ENCODE data around the gene UCN.
A peak's percentile ranks its signal among the peaks of the same experiment; 100 is the strongest.
"Not testable (repeated sequence)": the region's sequence is repeated elsewhere in the genome, so short reads cannot be mapped to it uniquely, and the experiment has no call there.

Gene UCN

DNA sequence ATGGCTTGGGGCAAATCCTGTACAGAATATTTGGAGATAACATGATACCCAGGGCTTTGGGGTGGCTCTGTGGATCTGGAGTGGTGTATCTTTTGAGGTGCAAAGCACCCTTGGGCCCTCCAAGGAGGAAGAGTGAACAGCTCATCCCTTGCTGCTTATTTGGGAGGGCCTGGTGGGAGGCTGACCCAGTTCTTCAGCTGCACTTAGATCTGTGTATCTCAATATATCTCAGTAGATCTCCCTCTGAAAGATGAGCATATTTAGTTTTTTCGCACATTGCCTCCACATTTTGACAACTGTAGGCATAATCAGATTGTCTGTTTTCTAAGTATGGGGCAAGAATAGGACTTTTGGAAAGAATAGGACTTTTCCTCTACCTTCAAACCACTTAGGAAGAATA, 23.2 kb downstream of the UCN start:
- no peak for DNase-seq (ENCODE audit: low read depth in 2 of 2)

DNA sequence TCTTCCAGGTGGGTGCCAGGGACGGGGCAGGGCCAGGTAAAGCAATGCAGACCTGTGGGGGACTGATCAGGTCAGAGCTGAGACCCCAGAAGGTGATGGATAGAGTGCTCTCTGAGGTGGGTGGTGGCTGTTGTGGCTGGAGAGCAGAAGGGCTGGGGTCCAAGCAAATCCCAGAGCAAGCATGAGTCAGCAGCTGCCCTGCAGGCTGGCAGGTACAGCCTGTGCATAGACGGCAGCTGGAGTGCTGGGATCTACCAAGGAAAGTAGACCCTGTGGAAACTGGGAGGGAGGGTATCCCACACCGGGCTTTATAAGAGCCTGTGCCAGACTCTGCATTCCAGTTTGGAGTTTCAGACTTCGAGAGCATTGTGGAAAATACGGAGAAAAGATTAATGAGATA, 25.4 kb downstream of the UCN start:
- no peak for DNase-seq (ENCODE audit: low read depth in 2 of 2)

DNA sequence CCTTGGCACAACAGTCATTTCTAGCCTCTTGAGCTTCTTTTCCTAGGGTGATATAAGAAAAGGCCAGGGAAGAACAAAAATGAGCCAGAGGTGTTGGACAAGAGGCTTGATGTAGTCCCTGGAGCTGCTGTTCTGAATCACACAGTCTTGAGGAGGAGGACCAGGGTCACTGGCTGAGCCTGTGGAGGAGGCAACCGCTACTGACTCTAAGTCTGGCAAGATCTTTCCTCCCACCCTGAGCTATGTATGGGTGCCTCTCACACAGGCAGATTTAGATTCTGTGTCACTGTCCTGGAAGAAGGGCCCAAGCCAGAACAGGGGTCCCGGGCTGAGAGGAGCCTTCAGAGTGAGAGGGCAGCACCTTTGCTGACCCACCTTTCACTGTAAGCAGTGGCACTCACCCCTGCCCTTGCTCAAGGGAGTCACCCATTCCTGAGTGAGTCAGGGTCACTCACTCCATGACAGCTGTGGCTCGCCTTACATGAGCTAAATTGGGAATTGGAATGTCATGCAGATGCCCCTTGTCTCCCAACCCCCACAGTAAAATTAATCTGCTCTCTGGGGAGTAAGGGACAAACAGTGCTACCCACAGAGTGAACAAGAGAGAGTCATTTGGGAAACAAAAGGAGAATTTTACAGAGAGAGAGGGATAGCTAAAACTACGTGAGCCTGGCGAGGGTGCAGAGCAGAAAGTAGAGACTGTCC, 26.2 kb downstream of the UCN start, which contains the start of gene TRIM54:
TRIM54 (plus strand) TSS at position 575 of the 705 bp plus-strand sequence. CDS start 303 bp downstream, outside the sequence.
- DNase-seq (ENCODE audit: low read depth in 2 of 2): no peak

DNA sequence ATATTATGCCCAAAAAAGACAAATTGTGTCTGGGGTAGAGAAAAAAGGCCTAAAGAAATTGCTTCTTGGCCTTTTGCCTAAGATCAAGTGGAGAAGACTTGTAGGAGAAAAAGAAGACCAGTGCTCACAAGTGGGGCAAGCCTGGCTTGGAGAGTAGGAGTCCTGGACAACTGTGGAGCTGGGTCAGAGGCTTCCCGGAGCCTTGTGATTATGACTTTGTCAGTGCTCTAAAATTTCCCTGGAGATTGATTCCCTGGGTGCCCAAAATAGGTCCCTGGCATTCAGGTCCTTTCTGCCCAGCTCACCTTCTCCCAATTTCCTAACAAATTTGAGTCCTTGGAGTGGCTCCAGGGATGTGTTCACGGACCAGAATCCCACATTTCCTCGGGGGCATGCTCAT, 26.8 kb downstream of the UCN start:
- no peak for DNase-seq (ENCODE audit: low read depth in 2 of 2)

DNA sequence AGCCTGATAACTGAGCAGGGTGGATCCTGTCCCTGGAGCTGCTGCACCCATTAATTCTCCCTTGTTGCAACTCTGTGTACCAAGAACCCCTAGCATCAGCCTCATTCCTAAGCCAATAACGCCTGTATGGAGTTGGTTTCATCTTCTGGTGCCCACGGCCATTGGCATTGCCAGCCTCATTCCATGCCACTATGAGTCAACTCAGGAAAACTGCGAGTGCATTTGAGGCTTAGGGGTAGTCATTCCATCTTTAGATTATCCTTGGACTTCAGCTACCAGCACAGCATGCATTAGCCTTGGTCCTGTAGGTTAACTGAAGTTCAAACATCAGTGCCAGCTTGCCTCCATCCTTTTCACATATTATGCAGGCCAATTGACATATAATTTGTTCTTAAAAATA, 27.4 kb downstream of the UCN start:
- DNase-seq (ENCODE audit: low read depth in 2 of 2): no peak

DNA sequence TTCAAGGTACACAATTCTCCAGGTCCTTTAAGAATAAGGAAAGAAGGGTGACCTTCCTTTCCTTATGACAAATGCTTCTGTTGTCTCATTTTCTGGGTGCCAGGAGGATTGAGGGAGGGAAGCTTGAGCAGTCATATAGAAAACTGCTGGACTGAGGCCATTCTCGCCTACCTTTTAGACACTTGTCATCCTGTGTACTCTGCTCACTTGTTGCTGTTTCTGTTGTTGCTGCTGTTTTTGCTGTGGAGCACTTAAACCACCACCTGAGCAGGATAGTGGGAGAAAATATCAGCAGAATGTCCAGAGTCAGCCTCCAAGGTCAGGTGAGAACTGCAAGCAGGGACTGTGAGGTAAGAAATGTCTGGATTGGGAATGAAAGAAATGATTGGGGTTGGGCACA, 30.2 kb downstream of the UCN start:
- DNase-seq (ENCODE audit: low read depth in 2 of 2): no peak

DNA sequence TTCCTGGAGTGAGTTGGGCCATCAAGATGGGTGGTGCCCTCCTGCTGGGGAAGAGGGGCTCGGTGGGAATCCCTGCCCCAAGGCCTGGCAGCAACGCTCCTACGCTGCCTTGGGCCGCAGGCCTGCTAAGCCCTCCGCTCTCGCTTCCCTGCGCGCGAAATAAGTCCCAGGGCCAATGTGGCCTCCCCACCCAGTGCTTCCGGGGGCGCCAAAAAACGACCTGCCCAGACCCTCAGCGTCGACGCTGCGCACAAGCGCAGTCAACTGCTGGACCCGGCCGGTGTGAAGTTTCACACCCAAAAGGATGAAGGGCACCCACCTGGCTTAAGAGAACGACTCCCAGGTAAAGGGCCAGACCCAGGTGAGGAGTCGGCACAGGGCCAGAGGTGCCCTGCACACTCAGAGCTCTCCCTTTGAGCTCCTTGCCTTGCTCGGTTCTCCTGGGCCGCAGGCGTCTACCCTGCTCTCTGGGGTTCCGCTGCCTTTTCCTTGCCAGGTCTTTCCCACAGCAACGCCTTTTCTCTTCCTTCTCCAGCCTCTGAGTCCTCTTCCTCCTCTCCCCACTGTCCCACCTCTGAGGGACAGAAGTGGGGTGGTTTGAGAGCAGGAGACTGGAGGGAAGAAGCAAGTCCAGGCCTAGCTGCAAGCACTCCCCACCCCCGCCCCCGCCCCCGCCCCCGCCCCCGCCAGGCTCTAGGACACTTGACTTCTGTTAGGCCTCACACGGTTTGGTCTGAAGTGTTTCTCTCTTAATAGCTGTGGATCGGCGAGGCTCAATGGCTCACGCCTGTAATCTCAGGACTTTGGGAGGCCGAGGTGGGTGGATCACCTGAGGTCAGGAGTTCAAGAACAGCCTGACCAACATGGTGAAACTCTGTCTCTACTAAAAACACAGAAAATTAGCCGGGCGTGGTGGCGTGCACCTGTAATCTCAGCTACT, 32.8 kb downstream of the UCN start, which contains the start of gene DNAJC5G:
DNAJC5G (plus strand) TSS at position 223 of the 940 bp plus-strand sequence. CDS start 1,296 bp downstream, outside the sequence.
- no peak for DNase-seq (ENCODE audit: low read depth in 2 of 2)

DNA sequence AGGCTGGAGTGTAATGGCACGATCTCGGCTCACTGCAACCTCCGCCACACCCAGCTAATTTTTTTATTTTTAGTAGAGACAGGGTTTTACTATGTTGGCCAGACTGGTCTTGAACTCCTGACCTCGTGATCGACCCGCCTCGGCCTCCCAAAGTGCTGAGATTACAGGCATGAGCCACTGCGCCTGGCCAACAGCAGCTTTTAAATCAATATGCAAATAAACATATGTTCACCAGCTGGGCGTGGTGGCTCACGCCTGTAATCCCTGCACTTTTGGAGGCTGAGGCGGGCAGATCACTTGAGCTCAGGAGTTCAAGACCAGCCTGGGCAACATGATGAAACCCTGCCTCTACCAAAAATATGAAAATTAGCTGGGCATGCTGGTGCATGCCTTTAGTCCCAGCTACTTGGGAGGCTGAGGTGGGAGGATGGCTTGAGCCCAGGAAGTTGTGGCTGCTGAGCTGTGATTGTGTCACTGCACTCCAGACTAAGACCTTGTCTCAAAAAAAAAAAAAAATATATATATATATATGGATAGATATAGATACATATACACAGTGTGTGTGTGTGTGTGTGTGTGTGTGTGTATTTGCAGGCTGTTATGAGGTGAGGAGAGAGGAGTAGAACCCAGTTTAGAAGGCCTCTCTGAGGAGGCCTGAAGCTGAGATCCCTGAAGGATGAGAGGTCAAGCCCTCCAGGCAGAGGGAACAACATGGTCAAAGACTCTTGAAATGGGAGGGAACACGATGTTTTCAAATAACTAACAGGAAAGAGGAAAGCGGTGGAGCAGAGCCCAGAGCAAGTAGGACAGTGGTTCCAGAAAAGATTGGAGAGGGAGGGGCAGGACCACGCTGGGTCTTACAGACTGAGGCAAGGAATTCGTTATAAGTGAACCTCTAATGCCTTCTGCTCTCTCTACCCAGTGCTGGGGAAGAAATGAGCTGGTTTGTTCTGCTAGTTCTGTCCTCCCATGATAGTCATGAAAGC, 35.4 kb downstream of the UCN start:
- DNase-seq (ENCODE audit: low read depth in 2 of 2): not testable (repeated sequence)

DNA sequence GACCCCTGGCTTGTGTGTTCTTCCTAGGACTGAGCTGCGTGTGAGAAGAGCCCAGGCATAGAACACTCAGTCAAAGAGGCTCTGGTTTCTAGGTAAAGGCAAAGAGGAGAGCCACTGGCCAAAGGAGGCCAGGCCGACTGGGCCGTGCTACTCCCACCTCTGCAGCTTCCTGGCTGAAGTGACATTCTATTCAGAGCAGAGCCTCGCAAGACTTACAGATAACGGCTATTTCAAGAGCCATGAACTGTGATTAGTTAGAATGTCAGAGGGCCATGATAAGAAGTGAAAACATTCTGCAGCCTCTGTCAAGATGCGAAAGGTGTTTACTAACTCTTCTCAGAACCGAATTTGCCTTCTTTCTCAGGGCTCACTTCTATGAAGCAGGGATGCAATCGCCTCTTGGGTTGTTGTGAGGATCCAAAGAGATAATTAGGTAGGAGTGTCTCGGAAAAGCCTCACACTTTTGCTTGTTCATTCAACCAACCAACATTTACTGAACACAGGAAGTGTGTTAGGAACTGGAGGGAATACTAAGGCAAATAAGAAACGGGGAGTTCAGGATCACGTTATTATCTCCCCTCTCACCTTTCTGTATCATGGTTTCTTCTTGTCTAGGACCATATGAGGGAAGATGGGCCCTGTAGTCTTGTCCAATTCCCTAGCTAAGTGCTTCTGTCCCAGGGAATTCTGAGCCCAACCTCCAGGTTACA, 36.5 kb downstream of the UCN start:
- no peak for DNase-seq (ENCODE audit: low read depth in 2 of 2)

DNA sequence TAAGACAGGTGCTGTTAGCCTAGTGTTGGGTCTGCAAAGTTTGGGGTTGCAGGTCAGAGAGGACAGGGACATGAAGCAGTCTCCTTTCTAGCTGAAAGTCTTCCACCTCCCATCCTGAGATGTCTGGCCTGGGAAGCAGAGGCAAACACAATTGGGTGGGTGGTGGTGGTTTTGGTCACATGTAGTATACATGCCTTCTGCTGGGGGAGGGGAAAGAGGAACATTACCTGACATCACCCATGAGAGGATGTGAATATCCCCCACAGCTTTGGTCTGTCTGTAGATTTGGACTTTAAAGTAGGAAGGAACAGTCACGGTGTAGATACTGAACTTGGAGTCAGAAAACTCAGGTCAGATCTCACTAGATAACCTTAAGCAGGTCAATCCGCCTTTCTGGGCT, 37.6 kb downstream of the UCN start:
- no peak for DNase-seq (ENCODE audit: low read depth in 2 of 2)

DNA sequence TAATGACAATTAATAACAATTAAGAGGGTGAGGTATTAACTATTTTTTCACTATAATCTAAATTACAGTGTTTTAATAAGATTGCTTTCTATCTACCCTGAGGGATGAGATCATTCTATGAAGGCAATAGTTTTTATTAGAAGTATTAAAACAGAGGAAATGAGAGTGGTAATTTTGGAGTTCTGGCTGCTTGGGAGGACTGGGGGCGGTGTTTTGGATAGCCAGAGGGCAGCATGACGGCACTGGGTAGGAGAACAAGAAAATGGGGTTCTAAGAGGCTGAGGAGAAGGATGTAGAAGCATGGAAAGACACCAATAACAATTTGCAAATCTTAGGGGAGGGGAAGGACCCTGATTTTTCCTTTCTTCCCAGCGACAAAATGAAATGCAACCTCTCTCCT, 38.1 kb downstream of the UCN start:
- no peak for DNase-seq (ENCODE audit: low read depth in 2 of 2)

DNA sequence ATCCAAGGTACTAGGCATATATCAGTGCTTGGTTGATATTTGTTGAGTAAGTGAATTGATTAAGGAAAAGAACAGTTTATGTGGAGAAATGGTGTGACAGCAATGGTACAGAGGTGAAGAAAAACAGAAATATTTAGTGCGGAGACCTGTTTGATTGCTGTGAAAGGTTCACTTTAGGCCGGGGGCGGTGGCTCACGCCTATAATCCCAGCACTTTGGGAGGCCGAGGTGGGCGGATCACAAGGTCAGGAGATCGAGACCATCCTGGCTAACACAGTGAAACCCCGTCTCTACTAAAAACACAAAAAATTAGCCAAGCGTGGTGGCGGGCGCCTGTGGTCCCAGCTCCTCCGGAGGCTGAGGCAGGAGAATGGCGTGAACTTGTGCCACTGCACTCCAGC, 39.9 kb downstream of the UCN start:
- not testable (repeated sequence) for DNase-seq (ENCODE audit: low read depth in 2 of 2)

DNA sequence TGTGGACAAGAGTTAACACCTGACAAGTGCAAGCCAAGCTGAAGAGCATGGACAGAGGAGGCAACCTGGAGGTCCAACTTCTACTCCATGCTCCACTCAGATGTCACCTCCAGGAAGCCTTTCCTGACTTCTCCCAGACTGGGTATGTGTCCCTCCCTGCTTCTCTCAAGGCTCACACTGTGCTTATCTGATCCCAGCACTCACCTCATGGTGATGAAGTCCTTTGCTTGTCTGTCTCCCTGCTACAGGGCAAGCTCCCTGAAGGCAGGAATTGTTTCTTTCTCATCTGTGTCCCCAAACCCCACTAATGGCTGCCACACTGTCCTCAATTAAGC, 42.7 kb downstream of the UCN start:
- DNase-seq (ENCODE audit: low read depth in 2 of 2): no peak

DNA sequence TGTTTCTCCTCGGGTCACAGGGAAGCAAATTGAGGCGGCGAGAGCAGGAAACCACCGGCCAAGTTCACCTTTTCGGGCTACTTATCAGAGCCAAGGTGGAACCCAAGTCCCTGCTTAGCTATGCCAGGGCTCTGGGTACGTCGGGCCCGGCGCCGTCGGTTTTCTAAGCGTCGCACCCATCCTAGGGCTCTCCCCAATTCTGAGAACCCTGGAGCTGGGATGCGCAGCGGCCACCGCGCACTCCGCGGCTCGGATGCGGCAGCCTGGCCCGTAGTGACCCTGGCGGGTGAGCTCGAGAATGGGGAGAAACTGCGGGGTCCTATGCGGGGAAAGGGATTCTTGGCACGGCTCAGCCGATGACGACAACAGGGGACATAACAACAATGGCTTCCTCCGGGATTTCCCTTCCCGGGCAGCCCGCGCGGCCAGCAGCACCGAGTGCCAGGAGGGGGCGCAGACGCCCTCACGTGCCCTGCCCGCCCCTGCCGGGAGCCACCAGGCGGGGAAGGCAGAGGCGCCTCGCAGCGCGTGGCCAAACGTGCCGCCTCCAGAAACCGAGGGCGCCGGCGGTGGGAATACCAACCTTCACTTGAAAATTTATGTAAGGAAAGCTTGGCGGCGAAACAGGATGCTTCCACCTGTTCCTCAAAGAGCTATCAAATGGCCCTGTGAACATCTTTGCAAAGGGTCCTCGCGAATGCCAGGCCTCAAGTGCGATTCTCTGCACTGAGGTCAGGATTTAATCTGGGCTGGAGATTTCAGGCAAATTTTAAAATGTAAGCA, 43.3 kb downstream of the UCN start:
- DNase-seq (ENCODE audit: low read depth in 2 of 2): peak; percentile 35 to 55

DNA sequence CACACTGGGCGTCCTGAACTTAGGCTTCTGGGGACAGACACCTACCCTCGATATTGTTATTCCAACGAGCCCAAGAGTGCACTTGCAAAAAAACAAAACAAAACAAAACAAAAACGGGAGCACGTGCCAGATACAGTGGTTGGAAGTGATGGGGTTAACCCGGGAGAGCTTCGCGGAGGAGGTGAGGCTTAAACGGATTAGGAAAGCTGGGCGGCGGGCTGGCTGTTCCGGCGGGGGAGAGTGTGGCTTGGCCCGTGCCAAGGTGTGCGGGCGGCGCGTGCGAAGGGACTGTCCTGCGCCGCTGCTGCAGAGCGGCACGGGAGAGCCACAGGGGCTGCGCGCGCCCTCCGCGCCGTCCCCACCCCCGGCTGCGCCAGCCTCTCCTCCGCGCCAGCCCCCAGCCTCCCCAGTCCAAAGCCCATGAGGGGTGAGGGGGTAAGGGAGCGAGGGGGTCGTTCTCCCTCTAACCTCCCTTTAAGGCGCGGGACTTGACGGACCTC, 43.9 kb downstream of the UCN start:
- DNase-seq (ENCODE audit: low read depth in 2 of 2): no peak

DNA sequence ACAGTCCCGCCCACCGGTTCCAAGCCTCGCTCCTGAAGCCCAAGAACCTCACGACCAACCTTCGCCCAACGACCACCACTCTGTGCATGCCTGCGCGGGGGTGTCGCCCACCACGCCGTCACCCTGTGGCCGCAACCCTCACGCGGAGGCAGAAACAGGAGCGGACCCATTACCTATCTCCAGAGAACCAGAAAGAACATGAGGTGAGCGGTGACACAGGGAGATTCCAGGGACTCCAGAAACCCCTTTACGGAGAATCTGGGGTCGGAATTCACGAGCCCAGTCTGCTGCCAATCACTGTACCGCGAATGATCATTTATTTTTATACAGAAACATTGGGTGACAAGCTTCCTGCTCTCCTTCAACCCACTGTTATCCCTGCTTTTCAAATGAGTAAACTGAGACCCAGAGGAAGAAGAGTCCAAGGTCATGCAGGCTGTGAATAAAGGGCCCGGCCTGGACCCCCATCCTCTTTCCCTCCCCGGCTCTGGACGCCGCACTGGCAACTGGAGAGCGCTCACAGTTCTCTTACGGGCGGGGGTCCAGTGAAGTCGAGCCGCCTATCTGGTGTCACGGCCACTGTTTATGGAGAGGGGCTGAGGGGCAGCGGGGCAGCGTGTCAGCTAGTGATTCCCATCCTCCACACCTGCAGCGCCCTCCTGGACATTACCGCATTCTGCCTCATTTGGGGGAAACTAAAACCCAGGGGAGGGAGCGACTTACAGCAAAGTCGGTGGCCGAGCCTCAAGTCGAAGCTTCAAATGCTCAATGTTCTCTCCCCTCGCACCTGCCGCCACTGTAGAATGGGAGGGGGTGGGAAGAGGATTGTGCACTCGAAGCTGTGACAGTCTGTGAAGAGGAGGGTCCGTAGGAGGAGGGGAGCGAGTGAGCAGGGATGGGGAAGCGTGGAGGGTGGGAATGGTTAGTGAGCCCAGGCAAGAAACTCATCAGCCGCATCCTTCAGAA, 44.7 kb downstream of the UCN start:
- no peak for DNase-seq (ENCODE audit: low read depth in 2 of 2)

DNA sequence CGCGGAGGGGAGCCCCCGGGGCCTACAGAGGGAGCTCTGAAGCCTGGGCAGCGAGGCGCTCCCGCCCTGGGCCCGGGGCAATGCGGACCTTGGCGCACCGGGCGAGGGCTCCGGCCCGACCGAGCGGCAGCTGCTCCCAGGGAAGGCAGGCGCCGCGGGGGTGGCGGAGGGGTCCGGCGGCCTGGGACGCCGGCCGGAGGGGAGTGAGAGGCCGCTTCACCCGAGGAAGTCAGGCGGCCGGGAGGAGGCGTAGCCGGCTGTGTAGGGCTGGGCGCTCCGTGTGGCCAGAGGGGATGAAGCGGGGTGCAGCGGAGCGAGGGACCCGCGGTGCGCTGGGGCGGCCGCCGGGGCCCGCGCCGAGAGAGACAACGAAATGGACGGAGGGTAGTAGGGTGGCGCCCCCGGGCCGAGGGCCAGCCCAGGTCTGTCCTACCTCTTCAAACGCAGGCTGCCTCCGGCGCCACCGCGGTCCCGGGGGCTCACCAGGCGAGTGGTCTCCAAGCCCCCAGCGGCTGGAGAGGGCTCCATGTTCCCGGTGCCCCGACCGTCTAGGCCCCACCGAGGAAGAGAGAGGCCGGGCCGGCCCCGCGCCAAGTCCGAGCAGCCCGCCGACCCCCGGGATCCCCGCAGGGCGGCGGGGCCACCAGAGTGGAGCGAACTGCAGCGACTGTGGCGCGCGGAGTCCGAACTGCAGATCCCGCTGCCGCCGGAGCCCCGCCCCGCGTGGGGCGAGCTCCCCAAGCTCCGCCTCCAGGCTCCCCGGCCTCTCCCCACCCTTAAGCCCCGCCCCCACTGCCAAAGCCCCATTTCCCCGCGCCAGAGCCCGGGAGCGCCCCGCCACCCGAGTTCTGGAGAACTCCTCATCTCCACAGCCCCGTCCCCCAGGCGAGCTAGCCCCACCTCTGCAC, 45.6 kb downstream of the UCN start, which contains the start of gene SLC30A3:
SLC30A3 (minus strand) TSS at position 669 of the 908 bp plus-strand sequence; CDS start at position 528, 141 bp downstream.
- peak; percentile 58 to 73 for DNase-seq (ENCODE audit: low read depth in 2 of 2)

DNA sequence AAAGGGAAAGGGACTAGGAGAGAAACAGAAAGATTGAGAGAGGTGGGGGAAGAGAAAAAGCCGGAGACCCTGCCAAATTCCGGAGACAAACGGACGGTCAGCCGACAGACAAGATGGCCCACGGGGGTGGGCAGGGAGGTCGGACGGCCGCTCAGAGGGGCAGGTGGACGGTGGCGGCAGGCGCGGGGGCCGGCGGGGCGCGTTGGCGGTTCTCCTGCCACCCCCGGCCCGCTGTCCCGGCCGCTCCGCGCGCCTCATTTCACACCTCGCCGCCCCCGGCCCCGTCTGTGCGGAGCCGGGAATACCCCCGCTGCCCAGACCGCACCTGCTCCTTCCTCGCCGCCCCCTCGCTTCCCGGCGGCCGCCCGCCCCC, 46.3 kb downstream of the UCN start:
- DNase-seq (ENCODE audit: low read depth in 2 of 2): no peak

Data from activated CD4-positive, alpha-beta T cell treated with anti-CD3 and anti-CD28 coated beads for 24 hours (primary cell).